ENCODE results near the gene ENO2.

The ENO2 gene

DNA sequence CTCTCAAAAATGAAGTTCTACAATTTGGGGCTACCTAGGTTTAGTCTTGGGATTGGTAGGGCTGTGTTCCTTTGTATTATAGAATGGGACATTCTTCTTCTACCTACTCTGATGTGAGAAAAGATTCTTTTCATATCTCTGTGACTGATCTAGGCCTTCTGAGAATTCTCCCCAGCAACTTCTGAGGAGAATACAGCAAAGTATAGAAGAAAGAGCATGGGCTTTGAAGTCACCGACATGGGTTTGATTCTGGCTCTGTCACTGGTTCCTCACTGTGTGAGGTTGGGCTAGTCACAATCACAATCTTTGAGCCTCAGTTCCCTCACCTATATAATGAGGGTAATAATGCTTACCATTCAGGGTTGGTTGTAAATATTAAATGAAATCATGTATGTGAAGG, 18.4 kb downstream of the ENO2 start:
- DNase-seq (ENCODE audit: low read depth), result no peak
- TF ChIP-seq, protein P1, sequence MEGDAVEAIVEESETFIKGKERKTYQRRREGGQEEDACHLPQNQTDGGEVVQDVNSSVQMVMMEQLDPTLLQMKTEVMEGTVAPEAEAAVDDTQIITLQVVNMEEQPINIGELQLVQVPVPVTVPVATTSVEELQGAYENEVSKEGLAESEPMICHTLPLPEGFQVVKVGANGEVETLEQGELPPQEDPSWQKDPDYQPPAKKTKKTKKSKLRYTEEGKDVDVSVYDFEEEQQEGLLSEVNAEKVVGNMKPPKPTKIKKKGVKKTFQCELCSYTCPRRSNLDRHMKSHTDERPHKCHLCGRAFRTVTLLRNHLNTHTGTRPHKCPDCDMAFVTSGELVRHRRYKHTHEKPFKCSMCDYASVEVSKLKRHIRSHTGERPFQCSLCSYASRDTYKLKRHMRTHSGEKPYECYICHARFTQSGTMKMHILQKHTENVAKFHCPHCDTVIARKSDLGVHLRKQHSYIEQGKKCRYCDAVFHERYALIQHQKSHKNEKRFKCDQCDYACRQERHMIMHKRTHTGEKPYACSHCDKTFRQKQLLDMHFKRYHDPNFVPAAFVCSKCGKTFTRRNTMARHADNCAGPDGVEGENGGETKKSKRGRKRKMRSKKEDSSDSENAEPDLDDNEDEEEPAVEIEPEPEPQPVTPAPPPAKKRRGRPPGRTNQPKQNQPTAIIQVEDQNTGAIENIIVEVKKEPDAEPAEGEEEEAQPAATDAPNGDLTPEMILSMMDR (IDR thresholded peaks at IDR 0.05; ENCODE audit: low read depth, low read length, missing control alignments), result no peak
- in situ Hi-C loops (cut with HindIII; ENCODE audit: low sequenced_read_pairs), result no loop called here
- H3K4me3 ChIP-seq (ENCODE audit: low read depth, low read length), result no peak overlapping the region

DNA sequence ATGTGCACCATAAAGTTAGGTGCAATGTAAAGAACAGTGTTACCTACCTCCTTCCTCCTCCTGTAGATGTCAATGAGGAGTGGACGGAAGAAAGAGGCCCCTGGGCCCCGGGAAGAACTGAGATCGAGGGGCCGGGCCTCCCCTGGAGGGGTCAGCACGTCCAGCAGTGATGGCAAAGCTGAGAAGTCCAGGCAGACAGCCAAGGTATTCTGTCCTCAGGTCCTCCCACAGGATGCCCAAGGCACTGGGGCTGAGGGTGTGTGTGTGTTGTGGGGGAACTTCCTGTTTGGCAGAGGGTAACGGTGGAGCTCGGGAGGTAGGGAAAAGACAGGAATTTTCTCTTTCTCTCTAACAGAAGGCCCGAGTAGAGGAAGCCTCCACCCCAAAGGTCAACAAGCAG, 19.7 kb downstream of the ENO2 start:
- in situ Hi-C loops (cut with HindIII; ENCODE audit: low sequenced_read_pairs), result no loop called here
- H3K4me3 ChIP-seq (ENCODE audit: low read depth, low read length), result no peak overlapping the region
- TF ChIP-seq, protein P1 (IDR thresholded peaks at IDR 0.05; ENCODE audit: low read depth, low read length, missing control alignments), result no peak
- DNase-seq (ENCODE audit: low read depth), result no peak

DNA sequence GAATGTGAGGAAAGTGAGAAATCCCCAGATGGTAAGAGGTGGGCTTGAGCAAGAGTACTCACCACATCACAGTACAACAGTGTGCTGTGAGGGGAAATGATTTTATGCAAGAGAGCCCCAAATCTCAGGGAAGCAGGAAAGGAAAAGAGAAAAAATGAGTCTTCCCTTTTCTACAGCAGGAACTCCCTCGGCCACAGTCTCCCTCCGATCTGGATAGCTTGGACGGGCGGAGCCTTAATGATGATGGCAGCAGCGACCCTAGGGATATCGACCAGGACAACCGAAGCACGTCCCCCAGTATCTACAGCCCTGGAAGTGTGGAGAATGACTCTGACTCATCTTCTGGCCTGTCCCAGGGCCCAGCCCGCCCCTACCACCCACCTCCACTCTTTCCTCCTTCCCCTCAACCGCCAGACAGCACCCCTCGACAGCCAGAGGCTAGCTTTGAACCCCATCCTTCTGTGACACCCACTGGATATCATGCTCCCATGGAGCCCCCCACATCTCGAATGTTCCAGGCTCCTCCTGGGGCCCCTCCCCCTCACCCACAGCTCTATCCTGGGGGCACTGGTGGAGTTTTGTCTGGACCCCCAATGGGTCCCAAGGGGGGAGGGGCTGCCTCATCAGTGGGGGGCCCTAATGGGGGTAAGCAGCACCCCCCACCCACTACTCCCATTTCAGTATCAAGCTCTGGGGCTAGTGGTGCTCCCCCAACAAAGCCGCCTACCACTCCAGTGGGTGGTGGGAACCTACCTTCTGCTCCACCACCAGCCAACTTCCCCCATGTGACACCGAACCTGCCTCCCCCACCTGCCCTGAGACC, 21.2 kb downstream of the ENO2 start:
- TF ChIP-seq, protein P1 (IDR thresholded peaks at IDR 0.05; ENCODE audit: low read depth, low read length, missing control alignments), result no peak
- no peak for DNase-seq (ENCODE audit: low read depth)
- H3K4me3 ChIP-seq (ENCODE audit: low read depth, low read length), result no peak overlapping the region
- in situ Hi-C loops (cut with HindIII; ENCODE audit: low sequenced_read_pairs), result no loop called here

DNA sequence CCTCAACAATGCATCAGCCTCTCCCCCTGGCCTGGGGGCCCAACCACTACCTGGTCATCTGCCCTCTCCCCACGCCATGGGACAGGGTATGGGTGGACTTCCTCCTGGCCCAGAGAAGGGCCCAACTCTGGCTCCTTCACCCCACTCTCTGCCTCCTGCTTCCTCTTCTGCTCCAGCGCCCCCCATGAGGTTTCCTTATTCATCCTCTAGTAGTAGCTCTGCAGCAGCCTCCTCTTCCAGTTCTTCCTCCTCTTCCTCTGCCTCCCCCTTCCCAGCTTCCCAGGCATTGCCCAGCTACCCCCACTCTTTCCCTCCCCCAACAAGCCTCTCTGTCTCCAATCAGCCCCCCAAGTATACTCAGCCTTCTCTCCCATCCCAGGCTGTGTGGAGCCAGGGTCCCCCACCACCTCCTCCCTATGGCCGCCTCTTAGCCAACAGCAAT, 21.8 kb downstream of the ENO2 start:
- no peak for DNase-seq (ENCODE audit: low read depth)
- in situ Hi-C loops (cut with HindIII; ENCODE audit: low sequenced_read_pairs), result no loop called here
- H3K4me3 ChIP-seq (ENCODE audit: low read depth, low read length), result no peak overlapping the region
- TF ChIP-seq, protein P1 (IDR thresholded peaks at IDR 0.05; ENCODE audit: low read depth, low read length, missing control alignments), result no peak

DNA sequence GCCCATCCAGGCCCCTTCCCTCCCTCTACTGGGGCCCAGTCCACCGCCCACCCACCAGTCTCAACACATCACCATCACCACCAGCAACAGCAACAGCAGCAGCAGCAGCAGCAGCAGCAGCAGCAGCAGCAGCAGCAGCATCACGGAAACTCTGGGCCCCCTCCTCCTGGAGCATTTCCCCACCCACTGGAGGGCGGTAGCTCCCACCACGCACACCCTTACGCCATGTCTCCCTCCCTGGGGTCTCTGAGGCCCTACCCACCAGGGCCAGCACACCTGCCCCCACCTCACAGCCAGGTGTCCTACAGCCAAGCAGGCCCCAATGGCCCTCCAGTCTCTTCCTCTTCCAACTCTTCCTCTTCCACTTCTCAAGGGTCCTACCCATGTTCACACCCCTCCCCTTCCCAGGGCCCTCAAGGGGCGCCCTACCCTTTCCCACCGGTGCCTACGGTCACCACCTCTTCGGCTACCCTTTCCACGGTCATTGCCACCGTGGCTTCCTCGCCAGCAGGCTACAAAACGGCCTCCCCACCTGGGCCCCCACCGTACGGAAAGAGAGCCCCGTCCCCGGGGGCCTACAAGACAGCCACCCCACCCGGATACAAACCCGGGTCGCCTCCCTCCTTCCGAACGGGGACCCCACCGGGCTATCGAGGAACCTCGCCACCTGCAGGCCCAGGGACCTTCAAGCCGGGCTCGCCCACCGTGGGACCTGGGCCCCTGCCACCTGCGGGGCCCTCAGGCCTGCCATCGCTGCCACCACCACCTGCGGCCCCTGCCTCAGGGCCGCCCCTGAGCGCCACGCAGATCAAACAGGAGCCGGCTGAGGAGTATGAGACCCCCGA, 22.5 kb downstream of the ENO2 start:
- TF ChIP-seq, protein P1 (IDR thresholded peaks at IDR 0.05; ENCODE audit: low read depth, low read length, missing control alignments), result no peak
- H3K4me3 ChIP-seq (ENCODE audit: low read depth, low read length), result peak overlapping the region; percentile 47
- no peak for DNase-seq (ENCODE audit: low read depth)
- in situ Hi-C loops (cut with HindIII; ENCODE audit: low sequenced_read_pairs), result no loop called here

DNA sequence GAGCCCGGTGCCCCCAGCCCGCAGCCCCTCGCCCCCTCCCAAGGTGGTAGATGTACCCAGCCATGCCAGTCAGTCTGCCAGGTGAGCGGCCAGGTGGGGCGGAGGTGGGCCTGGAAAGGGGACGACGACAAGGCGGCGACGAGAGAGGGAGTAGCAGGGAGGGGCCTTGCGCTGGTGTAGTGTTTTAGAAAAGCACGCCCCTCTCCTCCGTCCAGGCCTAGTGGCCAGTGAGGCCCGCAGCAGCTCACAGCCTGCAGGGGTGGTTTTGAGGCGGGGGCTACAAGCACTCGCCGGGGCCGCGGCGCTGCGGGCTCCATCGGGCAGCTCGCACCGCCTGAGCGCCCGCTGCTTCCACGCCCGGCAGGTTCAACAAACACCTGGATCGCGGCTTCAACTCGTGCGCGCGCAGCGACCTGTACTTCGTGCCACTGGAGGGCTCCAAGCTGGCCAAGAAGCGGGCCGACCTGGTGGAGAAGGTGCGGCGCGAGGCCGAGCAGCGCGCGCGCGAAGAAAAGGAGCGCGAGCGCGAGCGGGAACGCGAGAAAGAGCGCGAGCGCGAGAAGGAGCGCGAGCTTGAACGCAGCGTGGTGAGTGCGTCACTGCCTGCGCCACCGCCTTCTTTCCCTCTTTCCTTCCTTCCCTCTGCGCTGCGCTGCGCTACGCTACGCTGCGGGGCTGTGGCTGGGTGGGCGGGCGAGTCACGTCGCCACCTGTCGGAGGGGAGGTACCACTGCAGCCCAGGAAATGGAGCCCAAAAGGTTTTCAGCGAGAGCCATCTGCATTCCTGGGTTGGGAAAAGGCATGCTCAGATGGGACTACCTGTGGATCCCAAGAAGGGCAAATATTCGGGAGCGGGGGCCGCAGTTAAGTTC, 23.3 kb downstream of the ENO2 start:
- TF ChIP-seq, protein P1 (IDR thresholded peaks at IDR 0.05; ENCODE audit: low read depth, low read length, missing control alignments), result peak; percentile 98
- in situ Hi-C loops (cut with HindIII; ENCODE audit: low sequenced_read_pairs), result no loop called here
- peak overlapping the region; percentile 47 for H3K4me3 ChIP-seq (ENCODE audit: low read depth, low read length)
- peak; percentile 86 for DNase-seq (ENCODE audit: low read depth)

Measured in astrocyte of the cerebellum (primary cell).